Superior temporal gyrus (tissue), 1 donor: ENCODE results near the gene TTLL7.
A peak's percentile ranks its signal among the peaks of the same experiment; 100 is the strongest.

Experiments
- DNase-seq: peaks from one replicate; pipeline ENCODE4 v3.0.0-alpha.2; 2016; ENCODE audit errors: extremely low spot score

TTLL7 gene, protein sequence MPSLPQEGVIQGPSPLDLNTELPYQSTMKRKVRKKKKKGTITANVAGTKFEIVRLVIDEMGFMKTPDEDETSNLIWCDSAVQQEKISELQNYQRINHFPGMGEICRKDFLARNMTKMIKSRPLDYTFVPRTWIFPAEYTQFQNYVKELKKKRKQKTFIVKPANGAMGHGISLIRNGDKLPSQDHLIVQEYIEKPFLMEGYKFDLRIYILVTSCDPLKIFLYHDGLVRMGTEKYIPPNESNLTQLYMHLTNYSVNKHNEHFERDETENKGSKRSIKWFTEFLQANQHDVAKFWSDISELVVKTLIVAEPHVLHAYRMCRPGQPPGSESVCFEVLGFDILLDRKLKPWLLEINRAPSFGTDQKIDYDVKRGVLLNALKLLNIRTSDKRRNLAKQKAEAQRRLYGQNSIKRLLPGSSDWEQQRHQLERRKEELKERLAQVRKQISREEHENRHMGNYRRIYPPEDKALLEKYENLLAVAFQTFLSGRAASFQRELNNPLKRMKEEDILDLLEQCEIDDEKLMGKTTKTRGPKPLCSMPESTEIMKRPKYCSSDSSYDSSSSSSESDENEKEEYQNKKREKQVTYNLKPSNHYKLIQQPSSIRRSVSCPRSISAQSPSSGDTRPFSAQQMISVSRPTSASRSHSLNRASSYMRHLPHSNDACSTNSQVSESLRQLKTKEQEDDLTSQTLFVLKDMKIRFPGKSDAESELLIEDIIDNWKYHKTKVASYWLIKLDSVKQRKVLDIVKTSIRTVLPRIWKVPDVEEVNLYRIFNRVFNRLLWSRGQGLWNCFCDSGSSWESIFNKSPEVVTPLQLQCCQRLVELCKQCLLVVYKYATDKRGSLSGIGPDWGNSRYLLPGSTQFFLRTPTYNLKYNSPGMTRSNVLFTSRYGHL

GRCh38 chr1:83998498-83999315, at the start of gene TTLL7:
TTLL7 (minus strand) TSS chr1:83999132; CDS start chr1:83952211, 46,921 bp downstream.
- peak; percentile 90 for DNase-seq

DNA sequence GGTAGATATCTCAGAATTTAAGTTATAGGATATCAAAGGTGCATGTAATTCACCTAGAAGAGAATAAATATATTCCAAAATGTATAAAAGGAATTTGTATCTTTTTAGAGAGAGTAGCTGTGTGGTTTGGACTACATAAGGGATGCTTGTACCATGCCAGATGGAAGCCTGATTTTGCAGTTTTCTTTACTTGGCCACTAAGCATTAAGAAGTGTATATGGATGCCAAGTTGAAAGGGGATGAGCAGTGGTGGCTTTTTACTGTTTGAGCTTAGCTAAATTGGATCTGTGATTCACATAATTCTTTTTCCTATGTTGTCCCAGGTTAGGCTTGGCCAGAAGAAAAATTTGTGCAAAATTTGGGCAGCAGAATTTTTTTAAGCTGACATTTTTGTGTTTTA, 43.5 kb upstream of the TTLL7 start:
- no peak for DNase-seq

DNA sequence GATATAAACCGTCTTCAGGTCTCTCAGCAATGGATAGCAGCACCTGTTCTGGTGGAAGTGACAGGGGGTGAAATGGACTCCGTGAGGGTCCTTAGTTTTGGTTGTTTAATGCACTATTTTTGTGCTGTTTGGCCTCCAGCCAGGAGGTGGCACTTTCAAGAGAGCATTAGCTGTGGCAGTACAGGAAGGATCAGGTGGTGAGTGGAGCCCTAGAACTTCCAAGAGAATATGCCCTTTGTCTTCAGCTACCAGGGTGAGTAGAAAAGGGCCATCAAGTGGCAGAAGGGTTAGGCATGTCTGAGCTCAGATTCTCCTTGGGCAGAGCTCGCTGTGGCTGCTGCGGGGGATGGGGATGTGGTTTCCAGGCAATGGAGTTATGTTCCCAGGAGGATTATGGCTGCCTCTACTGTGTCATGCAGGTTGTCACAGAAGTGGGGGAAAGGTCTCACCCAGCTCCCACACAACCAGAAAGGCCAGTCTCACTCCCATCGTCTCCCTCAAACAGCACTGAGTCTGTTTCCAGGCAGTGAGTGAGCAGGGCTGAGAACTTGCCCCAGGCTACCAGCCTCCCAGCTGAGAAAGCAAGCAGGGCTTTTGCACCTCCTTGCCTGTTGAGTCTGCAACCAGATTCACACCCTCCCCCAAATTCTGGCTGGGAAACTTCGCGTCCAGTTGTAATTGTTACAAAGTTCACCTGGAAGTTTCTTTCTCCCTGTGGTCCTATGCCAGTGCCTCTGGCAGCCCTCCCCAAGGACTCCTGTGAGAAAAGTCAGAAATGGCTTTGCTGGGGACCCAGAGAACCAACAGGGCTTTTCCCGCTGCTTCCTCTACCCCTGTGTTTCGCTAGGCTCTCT, 39.1 kb upstream of the TTLL7 start:
- DNase-seq = no peak

GRCh38 chr1:84031802-84032327, 32.9 kb upstream of the TTLL7 start:
- DNase-seq = no peak

DNA sequence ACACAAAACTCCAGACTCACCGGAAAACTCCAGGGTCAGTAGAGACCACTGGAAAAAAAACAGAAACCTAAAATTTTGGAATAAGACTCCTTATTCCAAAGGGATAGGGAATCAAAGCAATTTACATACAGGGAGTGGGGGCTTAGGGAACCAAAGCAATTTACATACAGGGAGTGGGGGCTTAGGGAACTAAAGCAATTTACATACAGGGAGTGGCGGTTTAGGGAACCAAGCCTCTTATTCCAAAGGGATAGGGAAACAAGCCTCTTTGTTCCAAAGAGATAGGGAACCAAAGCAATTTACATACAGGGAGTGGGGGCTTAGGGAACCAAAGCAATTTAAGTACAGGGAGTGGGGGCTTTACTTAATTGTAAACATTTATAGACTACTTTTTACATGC, 28.4 kb upstream of the TTLL7 start:
- no peak for DNase-seq

GRCh38 chr1:84025966-84026365, 27.0 kb upstream of the TTLL7 start:
- no peak for DNase-seq

- DNase-seq = no peak
These were observed 22.9 kb upstream of the TTLL7 start for GRCh38 chr1:84021822-84022221.

- no peak for DNase-seq
These were observed 21.2 kb upstream of the TTLL7 start for GRCh38 chr1:84020151-84020550.

- no peak for DNase-seq
These were observed 20.3 kb upstream of the TTLL7 start for GRCh38 chr1:84019217-84019616.

DNA sequence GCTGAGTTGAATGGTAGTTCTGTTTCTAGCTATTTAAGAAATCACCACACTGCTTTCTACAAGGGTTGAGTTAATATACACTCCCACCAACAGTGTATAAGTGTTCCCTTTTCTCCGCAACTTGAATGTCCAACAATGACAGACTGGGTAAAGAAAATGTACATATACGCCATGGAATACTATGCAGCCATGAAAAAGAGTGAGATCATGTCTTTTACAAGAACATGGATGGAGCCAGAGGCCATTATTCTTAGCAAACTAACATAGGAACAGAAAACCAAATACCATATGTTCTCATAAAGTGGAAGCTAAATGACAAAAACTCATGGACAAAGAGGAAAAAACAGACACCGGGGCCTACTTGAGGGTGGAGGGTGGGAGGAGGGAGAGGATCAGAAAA, 14.8 kb upstream of the TTLL7 start:
- DNase-seq = no peak

- no peak for DNase-seq
These were observed 13.1 kb upstream of the TTLL7 start for GRCh38 chr1:84012018-84012417.

- no peak for DNase-seq
These were observed 11.2 kb upstream of the TTLL7 start for GRCh38 chr1:84010136-84010535.

DNA sequence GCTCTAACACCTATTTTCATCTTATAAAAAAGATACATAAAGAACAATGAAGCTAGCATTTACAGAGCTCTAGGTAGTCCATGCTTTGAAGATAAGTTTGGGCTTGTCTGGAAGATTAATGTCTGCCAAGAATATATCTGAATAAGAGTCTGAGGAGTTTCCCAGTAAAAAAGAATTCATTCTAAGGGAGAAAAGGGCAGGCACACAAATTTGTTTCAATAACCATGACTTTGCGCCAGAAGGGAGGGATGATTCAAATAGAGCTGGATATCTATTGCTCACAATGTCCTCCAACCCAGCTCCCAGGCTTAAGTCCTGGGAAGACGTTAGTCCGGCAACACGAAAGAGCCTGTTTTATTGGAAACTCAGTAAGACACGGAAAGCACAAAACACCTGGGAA, 9.7 kb upstream of the TTLL7 start:
- no peak for DNase-seq

DNA sequence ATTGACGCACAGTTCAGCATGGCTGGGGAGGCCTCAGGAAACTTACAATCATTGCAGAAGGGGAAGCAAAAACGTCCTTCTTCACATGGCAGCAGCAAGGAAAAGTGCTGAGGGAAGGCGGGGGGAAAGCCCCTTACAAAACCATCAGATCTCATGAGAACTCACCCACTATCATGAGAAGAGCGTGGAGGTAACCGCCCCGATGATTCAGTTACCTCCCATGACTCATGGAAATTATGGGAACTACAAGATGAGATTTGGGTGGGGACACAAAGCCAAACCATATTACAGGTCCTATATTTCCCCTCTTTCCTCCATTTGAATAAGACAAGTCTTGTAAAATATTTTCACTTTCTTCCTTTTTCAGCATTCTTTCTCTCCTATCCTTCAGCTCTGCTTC, 7.7 kb upstream of the TTLL7 start:
- DNase-seq = no peak

GRCh38 chr1:84001501-84001900, 2.6 kb upstream of the TTLL7 start:
- DNase-seq = no peak

- DNase-seq = peak; percentile 73
These were observed 2.1 kb upstream of the TTLL7 start for GRCh38 chr1:84000954-84001495.

- DNase-seq = peak; percentile 64
These were observed 1.4 kb upstream of the TTLL7 start for GRCh38 chr1:84000196-84000885.

DNA sequence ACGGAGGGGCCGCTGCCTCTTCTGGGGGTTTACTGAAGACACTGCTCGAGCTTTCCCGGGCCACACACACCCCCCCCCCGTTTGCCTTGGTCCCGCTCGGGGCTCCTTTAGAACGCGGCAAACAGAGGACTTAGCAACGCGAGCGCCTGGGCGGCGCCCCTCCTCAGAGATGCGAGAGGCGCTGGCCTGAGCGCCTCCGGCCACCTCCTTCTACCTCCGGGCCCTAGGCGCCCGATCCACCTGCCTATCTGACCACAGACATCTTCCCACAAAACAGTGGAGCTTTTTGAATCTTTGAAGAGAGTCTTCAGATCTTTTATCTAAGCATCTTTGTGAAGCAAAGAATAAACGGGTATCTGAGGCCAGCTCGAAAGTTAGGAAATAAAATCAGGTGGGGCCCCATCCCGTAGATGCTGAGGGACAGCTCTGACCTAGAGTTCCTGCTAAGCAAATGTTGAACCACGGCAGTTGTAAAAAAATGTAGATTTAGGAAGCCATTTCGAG, 436 bp upstream of the TTLL7 start:
- peak; percentile 85 for DNase-seq

- no peak for DNase-seq
These were observed 781 bp downstream of the TTLL7 start for GRCh38 chr1:83998205-83998497.

DNA sequence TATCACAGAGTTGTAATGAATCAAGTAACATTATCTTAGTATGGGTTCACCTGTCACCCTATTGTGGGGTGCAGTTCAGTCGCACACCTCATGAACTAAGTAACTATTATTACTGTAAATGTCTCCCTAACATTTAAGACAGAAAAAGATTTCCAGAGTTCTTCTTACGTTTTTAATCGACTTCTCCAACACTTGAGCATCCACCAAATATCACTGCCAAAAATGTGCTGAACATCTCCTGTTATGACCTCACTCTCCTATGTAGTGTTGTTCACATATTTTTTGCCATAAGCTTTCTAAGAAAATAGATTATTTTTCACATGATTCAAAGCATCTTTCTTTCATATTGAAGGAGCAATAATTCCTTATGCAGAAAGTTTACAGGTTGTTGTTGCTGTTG, 1.3 kb downstream of the TTLL7 start:
- peak; percentile 66 for DNase-seq
